NCI-H526 (cell line): ENCODE data around the gene R3HCC1L.
"Not testable (repeated sequence)": the region's sequence is repeated elsewhere in the genome, so short reads cannot be mapped to it uniquely, and the experiment has no call there.

Source experiments
- DNase-seq, 2 experiments: peaks; one replicate each; lab custom pipeline; 2025; lab: John Stamatoyannopoulos, UW

Gene R3HCC1L

DNA sequence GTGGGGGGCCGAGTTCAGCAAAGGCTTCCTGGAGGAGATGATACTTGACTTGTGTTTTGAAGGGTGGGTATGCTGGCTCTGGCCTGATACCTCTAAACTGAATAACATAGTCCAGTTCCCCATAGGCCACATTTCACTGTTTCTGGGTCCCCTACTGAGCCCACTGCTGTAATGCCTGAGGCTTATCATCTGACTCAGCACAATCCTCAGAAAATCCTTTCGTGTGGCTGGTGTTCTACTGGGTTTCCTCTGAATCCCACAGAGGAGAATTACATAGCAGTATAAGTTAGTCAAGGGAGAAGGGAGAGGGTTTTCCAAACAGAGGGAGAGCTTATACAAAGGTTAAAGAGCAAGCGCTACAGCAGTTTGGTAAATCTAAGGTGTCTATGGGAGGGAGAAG is 2.8 kb upstream of the R3HCC1L start:
- DNase-seq, result no peak

DNA sequence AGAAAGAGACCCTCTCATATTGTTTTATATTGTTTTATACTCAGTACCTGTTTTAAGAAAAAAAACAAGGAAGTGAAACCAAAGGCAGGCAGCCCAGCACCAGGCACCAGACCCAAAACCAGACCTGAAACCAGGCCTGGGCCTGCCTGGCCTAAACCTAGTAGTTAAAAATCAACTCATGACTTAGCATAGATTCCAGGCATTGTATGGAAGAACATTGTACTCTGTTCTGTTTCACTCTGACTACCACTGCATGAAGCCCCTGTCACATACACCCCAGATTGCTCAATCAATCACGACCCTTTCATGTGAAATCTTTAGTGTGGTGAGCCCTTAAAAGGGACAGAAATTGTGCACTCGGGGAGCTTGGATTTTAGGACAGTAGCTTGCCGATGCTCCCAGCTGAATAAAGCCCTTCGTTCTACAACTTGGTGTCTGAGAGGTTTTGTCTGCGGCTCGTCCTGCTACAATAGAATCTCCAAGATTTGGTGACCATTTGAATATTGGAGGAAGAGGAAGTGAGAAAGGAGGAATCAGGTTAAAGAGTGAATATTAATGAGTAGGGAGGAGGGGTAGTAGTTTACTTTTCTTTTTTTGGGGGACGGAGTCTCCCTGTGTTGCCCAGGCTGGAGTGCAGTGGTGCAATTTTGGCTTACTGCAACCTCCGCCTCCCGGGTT is 1.2 kb upstream of the R3HCC1L start:
- DNase-seq, result not testable (repeated sequence)

DNA sequence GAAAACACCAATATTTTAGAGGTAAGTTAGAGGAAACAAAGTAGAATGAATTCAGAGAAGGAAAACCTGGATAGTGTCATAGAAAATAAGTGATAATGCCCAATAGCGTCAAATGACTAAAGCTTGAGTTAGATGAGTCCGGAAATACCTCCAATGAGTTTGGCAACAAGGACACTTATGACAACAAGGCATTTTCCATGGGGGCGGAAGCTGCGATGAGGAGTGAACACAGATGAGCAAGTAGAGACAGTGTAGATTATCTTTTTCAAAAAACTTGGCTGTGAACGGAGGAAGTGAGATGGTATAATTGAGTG is 383 bp upstream of the R3HCC1L start:
- DNase-seq, result no peak

DNA sequence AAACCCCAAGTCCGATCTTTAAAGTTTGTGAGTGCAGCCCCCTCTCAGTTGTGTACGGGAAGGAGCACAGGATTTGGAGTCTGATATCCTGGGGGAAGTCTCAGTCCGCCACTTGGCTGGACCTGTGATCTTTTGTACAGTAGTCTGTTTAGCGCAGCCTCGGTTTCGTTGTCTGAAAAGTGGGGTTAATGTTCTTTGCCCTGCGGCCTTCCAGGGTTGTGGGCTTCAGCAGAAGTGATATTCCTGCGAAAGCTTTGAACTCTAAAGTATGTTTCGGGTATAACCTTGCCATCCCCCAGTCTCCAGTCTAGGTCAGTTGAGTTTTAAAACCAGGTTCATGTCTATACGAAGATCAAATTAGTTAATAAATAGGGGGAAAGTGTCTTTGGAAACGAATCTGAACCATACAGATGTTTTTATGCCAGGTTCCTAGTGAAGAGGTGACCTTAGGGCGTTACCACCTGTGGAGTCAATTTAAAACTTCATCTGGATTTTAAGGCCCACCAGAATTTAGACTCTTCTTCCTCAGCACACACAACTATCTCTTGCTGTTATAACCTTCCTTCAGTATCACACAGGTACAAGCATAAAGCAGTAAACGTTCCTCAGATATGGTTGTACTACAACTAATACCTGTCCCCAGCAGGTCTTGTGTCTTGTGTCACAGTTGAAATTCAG is 904 bp downstream of the R3HCC1L start:
- DNase-seq, result no peak

DNA sequence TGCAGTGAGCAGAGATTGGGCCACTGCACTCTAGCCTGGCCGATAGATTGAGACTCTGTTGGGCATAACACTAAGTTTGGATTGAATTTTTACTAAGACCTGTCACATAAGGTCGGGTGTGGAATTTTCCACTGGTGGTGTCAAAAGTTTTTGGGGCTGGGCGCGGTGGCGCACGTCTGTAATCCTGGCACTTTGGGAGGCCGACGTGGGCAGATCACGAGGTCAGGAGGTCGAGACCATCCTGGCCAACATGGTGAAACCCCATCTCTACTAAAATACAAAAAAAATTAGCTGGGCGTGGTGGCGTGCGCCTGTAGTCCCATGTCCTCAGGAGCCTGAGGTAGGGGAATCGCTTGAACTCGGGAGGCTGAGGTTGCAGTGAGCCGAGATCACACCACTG is 2.3 kb downstream of the R3HCC1L start:
- not testable (repeated sequence) for DNase-seq

DNA sequence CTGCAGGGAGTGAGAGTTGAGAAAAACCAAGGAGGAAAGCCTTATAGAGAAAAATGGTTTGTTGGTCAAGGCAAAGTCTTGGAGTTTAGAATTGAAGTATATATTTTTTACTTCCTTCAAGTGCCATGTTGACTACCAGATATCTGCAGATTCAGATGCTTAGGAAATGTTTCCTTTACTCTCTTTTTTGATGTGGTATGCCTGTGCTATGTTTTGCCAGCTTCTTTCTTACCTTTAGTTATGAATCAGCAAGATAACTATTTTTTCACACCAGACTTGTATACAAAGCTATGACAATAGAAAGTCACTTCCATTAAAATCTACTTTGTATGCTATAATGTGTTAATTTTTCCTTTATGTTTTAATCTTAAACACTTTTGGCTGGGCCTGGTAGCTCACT is 3.6 kb downstream of the R3HCC1L start:
- DNase-seq, result no peak

DNA sequence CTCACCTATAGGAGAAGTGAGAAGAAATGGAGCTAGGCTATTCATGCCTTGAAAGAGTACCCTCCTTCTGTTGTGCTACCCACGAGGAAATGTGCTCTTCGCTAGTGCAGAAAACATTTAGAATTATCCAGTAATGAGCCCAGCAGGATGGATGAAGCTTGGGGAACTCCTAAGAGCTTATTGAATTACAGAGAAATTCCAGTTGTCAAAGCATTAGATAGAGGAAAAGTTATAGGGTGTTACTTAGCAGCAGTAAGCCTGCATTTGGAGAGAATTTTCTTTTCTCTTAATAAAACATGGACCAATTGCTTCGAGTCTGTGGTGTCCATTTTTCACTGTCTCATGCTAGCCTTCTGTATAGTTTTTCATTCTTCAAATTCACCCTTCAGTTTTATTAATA is 5.0 kb downstream of the R3HCC1L start:
- DNase-seq, result no peak

DNA sequence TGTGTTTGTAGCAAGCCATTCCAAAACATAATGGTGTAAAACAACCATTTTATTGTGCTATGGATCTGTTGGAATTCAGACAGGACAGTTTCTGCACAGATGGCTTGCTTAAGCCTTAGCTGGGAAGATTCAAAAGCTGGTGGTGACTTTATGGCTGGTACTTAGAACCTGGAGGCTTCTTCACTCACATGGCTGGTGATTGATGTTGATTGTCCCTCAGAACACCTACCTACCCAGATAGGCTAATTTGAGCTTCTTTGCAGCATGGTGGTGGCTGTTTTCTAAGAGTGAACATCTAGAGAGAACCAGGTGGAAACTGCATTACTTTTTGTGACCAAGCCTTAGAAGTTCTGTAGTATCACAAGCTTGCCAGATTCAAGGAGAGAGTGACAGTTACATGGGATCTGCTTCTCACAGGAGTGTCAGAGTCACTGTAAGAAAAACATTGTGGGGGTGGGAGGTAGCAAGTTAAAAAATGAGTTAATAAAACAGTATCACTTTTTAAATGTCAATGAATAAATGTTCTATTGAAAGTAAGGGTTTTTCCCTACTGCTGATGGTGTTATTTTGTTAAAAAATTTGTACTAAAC is 7.1 kb downstream of the R3HCC1L start:
- DNase-seq, result no peak

DNA sequence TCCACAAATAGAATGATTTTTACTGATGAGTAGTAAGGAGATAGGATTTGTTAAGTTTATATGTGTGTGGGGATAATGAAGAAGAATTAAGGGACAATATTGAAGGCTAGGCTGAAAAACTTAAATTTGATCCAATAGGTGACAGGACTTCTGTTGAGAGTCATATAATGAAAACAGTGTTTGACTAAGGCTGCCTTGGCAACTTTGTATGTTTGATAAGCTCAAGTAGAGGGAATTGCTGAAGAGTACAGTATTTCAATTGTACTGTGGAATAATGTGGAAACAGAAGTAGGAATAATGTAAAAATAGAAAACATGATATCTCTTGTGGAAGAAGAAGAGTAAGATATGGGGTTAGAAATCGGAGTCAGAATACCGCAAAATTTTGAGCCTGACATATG is 10.5 kb downstream of the R3HCC1L start:
- DNase-seq, result no peak

DNA sequence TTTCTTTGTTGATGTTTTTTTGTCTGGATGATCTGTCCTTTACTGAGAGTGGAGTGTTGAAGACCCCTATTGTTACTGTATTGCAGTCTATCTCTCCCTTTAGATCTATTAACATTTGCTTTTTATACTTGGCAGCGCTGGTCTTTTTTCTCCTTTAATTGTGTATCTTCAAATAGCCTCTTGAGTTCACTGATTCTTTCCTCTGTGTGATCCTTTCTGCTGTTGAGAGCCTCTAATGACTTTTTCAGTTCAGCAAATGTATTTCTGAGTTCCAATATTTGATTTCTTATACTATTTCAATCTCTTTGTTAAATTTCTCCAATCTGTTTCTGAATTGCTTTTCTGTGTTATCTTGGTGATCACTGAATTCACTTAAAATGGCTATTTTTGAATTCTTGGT is 15.4 kb downstream of the R3HCC1L start:
- no peak for DNase-seq

DNA sequence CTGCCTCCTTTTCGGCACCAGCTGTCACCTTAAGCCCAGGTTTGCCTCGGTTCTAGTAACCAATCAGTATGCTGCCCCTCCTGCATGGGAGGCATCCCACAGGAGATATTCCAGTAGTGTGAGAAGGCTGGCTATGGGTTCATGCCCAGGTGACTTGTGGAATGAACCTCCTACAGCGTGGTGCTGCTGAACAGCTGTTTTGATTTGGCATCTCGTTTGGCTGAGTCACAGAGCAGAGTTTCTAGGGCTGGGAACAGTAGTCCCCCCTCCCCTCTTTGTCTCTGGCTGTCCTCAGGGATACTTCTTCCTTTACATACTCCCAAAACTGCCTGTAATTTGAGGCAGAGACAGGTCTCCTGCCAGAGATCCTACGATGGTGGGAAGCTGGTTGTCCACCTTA is 16.1 kb downstream of the R3HCC1L start:
- no peak for DNase-seq

DNA sequence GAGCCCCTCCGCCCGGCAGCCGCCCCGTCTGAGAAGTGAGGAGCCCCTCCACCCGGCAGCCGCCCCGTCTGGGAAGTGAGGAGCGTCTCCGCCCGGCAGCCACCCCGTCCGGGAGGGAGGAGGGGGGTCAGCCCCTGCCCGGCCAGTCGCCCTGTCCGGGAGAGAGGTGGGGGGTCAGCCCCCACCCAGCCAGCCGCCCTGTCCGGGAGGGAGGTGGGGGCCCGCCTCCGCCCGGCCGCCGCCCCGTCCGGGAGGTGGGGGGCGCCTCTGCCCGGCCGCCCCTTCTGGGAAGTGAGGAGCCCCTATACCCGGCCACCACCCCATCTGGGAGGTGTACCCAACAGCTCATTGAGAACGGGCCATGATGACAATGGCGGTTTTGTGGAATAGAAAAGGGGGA is 18.3 kb downstream of the R3HCC1L start:
- DNase-seq, result not testable (repeated sequence)

DNA sequence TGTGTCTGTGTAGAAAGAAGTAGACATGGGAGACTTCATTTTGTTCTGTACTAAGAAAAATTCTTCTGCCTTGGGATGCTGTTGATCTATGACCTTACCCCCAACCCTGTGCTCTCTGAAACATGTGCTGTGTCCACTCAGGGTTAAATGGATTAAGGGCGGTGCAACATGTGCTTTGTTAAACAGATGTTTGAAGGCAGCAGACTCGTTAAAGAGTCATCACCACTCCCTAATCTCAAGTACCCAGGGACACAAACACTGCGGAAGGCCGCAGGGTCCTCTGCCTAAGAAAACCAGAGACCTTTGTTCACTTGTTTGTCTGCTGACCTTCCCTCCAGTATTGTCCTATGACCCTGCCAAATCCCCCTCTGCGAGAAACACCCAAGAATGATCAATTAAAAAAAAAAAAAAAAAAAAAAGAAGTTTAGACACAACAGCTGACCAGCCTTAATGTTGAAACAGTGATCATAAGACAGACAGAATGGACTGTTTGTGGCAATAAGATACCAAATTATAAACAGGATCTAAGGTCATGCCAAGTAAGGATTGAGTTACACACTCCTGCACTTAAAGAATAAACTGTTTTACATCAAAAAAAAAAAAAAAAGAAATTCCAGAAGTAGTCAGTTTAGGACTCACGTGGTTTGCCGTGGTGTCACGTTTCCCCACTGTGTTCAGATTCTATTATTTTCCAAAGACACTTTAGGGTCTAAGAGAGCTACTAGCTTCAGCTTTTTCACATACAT is 18.9 kb downstream of the R3HCC1L start:
- DNase-seq, result not testable (repeated sequence)

DNA sequence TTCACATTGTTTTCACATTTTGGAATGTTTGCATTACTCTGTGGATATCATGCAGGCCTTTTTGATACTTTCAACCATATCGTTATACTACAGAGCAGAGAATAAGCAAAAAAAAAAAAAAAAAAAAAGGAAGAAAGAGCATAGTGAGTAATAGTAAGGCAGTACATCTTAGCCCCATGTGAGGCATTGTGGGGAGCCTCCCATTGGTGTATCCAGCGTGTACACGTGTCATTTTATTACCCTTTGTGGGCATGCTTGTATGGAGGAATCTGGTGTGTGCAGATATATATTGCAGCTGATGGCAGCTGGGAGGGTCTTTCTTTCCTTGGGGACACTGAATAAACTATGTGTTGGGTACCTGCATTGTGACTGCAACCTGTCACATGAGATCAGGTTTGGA is 19.6 kb downstream of the R3HCC1L start:
- no peak for DNase-seq

DNA sequence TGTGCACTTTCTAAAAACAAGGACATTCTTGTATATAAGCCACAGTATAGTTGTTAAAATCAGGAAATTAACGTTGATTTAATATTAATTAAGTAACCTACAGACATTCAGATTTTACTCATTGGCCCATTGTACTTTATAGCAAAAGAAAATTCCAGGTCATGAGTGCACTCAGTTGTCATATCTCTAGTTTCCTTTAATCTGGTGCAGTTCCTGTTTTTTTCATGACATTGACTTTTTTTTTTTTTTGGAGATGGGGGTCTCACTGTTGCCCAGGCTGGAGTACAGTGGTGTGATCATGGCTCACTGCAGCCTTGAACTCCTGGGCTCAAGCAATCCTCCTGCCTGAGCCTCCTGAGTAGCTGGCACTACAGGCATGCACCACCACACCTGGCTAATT is 24.1 kb downstream of the R3HCC1L start:
- no peak for DNase-seq

DNA sequence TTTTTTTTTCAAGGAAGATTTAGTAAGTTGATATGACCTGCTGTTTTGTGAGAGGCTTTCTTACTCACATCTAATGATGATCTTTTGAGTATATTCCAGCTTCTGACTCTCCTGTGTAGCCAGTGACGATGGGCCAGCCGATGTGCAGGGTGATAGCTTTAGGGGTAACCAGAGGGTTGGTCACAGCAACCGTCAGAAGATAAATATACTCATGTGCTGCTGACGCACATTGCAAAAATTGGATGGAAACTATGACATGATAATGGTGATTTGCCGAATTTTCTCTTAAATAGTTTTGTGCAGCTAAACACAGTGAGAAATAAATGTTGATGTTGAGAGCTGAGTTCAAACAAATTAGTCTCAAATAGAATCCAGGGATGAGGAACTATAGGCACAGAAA is 29.5 kb downstream of the R3HCC1L start:
- DNase-seq, result no peak

DNA sequence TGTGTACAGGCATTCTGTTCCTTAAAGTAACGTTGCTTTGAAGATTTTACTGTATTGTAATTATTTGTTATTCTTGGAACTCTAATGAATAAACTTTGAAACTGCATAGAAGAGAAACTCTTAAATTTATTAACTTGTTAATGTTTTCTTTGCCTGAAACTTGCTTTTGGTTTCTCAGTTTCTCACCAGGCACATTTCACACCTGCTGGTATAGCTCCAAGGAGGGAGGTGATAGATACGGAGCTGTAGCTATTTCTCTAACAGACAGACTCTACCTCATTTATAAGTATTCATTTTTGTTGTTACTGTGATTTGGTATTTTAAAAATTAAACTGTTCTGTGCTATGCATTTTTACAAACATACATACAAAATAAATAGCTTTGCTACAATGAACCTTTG is 32.7 kb downstream of the R3HCC1L start:
- DNase-seq, result no peak

DNA sequence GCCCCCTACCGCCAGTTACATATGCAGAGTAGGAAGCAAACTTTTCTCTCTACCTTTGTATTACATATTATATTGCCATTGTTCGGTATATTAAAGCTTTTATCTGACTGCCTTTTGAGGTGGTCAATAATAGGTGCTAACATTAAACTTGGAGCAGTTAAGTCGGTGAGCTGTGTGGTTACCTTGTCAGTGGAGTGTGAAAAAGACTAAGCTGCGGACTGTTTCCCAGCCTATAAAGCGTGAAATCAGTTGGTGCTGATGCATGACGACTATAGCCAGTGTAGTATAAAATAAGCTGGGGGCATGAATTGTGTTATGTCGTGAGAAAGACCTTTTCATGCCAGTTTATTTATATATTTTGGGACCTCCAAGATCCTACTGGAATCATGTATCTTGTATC is 33.7 kb downstream of the R3HCC1L start:
- DNase-seq, result no peak

DNA sequence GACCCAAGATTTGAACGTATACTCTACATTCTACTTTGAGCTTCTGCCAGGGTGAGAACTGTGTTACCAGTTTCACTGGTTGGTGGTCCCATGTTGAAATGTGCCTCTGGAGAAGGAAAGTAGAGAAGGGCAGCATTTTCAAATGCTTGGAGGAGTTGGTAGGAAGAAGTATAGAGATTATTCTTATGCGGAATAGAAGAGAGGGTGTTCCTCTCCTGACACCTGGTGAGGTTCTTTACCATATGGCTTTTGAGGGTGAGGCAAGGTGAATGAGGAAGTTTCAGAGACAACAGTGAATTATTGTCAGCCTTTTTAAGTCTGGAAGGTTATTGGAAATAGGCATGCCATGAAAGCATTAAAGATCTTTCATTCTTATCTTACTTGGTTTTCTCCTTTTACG is 34.3 kb downstream of the R3HCC1L start:
- no peak for DNase-seq

DNA sequence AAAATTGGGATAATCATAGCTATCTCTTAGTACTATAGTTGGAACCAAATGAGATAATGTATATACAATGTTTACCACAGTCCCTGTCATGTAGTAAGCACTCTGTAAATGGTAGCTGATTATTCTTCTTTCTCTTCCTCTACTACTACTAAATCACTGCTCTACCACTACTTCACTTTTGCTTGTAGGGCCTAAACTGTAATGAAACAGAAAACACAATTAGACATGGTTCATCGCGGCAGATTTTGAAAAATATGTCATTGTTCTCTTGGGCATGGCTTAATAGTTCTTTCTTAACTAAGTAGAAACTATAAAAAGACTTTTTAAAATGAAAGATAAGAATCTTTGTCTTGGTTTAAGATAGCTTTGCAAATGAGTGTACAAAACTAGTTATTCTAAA is 34.9 kb downstream of the R3HCC1L start:
- DNase-seq, result no peak

DNA sequence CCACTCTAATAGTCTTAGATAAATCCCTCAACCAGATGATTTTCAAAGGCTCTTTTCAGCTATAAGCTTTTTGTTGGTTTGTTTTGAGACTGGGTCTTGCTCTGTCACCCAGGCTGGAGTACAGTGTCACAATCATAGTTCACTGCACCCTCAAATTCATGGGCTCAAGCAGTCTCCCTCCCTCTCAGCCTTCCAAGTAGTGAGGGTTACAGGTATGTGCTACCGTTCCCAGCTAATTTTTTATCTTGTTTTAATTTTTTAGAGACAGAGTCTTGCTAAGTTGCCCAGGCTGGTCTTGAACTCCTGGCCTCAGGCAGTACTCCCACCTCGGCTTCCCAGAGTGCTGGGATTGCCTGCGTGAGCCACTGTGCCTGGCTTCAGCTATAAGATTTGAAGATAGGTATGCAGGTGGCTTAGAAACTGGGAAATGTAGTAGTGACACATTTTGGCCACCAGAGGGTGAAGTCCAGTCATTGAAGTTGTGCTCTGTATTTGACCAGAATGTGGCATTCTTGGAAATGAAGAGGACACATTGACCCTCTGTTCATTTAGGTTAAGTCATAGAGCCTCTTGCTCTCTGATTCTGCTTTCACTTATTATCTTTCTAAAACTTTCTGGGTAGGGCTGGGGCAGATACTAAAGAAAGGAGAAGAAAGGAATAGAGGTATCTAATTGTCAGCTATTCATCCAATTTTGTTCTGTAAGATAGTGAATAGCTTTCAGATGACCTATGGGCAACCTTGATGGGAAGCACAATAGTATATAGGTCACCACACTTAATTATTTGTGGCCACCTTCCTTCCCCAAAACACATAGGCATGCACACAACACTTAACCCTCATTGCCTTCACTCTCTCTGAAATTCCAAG is 36.0 kb downstream of the R3HCC1L start:
- DNase-seq, result peak; percentile 47 to 71

DNA sequence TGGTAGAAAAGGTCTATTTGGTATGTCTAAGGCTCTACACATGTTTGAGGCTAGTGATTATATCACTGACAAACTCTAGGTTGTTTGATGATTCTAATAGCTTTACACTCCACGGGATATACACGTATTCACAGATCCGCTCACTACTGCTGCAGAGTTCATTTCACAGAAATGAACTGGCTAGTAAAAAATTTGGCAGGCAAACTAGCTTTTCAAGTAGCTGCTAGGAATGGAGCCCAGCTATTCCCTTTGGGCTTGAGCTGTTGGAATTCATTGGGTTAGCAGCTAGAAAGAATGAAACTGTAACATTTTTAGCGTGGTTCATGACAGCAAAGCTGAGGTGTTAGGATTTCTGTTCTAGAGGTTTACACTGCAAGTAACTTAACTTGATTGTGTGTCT is 37.6 kb downstream of the R3HCC1L start:
- DNase-seq, result peak in 1 of 2 experiments; percentile 23
